ENCODE results near the gene LRGUK.

GRCh38 chr7:134126966-134127848 is at the start of gene LRGUK:
- TF ChIP-seq CTCF (IDR thresholded peaks at IDR 0.05) (no peak), EZH2 (IDR thresholded peaks at IDR 0.05; ENCODE audit: borderline replicate concordance, insufficient read depth, low read depth, low read length, poor library complexity, severe bottlenecking) (no peak)
